Stimulated activated CD8-positive, alpha-beta memory T cell treated with anti-CD3 and anti-CD28 coated beads, Interleukin-15, amount 100 ng/mL, for 24 hours (primary cell): ENCODE results near the gene MTRFR.
"Not testable (repeated sequence)": the region's sequence is repeated elsewhere in the genome, so short reads cannot be mapped to it uniquely, and the experiment has no call there.

ENCODE experiments used
- DNase-seq: peaks from one replicate; pipeline ENCODE4 v3.0.0-alpha.2; 2020; ENCODE audit warnings: low read depth

Gene MTRFR

DNA sequence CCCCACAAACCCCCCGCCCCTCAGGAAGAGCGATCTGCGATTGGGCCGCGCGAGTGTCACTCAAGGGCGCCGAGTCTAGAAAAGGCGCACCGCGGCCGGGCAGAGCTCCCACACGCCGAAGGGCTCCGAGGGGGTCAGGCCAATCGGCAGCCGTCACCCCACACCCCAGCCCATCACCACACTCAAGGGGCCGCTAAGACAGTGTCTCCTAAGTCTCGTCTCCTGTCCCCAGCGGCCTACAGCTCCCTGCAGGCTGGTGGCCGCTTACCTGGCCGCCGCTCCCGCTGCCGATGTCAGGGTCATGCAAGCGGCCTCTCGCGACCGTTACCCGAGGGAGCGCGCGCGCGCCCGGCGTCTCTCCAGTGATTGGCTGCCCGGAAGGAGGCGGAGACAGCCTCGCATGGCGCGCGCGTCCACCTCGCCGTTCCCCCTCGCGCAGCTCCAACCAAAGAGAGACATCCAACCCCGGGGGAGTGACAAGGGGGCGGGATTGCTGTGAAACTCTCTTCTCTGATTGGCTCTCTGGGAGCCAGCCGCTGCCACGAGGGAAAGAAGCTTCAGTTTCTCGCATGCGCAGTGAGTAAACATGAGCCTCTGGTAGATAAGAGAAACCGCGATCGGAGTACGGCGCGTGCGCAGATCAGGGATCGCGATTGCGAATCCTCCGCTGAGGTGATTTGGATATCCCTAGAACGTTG, at the start of gene MTRFR, which contains the start of gene MPHOSPH9:
MTRFR (plus strand) TSS at position 630 of the 698 bp plus-strand sequence. CDS start 20,239 bp downstream, outside the sequence.
MPHOSPH9 (minus strand) TSS at position 335 of the 698 bp plus-strand sequence. CDS start 2,777 bp downstream, outside the sequence.
- DNase-seq = peak; percentile 96

DNA sequence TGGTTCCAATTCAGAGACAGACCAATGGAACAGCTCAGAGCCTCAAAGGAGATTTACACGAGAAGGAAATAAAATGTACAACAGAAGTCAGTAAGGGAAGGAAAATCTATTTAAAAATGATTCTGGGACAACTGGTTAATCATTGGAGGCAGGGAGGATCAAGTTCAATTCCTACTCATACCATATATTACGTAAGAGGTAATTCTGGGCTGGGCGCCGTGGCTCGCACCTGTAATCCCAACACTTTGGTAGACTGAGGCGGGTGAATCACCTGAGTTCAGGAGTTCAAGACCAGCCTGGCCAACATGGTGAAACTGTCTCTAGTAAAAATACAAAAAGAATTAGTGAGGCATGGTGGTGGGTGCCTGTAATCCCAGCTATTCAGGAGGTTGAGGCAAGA, 45.6 kb upstream of the MTRFR start:
- DNase-seq = no peak

DNA sequence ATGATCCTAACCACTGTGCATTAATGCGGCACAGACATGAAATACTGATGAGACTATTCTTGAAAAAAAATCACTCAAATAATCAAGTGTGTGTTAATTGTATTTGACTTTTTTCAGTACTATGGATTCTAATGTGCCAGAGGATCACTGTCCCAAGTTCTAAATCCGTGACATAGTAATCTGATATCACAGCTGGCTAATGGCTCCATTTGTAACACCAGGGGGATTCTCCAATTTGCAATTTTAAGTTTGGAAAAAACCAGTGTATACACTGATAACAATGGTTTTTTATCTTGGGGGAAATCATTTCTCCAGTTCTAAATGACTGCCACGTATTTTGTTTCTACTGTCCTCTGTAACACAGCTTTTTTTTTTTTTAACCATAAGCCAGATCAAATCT, 33.3 kb upstream of the MTRFR start:
- DNase-seq = no peak

DNA sequence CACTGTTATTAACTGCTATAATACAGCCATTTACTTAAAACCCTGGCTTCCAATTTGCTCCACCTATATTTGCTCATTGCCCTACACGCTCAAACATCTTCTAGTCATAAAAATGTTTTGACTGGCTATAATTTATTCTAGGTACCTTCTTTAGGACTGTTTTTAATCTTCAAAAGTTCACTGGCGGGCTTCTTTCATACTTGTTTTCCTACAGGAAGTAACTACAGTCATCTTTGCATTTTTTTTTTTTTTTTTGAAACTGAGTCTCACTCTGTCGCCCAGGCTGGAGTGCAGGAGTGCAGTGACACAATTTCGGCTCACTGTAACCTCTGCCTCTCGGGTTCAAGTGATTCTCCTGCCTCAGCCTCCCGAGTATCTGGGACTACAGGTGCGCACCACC, 32.8 kb upstream of the MTRFR start:
- no peak for DNase-seq

DNA sequence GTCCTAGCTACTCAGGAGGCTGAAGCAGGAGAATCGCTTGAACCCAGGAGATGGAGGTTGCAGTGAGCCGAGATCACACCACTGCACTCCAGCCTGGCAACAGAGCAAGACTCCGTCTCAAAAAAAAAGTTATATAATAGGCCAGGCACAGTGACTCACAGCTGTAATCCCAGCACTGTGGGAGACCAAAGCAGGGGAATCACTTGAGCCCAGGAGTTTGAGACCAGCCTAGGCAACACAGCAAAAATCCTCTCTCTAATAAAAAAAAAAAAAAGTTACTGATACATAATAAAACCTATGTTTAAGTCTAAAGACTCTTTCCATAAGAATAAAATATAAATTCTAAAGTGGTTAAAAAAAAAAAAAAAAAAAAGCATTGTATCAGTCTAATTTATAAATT, 26.4 kb upstream of the MTRFR start:
- not testable (repeated sequence) for DNase-seq

DNA sequence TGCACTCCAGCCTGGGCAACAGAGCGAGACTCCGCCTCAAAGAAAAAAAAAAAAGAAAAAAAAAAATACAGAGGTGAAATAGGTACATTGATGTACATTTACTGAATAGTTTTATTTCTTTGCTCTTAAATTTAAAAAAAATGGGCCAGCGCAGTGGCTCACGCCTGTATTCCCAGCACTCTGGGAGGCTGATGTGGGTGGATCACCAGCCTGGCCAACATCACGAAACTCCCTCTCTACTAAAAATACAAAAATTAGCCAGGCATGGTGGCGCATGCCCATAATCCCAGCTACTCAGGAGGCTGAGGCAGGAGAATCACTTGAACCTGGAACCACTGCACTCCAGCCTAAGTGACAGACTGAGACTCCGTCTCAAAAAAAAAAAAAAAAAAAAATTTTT, 25.4 kb upstream of the MTRFR start:
- DNase-seq = not testable (repeated sequence)

DNA sequence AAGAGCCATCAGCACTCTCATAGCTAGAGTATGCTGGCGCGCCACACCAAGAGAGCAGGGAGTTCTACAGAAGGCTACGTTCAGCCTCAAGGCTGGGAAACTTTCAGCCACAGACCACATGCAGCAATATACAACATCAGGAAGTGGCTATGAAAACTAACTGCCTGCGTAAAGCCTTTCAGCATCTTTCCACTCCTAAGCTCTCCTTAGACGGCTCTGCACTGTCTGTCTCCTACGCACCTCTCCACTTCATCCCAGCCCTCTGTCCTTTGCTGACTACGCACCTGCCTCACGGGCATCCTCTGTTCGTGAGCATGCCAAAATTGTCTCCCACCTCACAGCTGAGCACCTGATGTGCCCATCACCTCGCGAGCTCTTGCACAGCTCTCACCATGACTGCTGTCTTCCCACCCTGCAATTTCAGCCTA, 10.0 kb upstream of the MTRFR start:
- peak; percentile 6 for DNase-seq

DNA sequence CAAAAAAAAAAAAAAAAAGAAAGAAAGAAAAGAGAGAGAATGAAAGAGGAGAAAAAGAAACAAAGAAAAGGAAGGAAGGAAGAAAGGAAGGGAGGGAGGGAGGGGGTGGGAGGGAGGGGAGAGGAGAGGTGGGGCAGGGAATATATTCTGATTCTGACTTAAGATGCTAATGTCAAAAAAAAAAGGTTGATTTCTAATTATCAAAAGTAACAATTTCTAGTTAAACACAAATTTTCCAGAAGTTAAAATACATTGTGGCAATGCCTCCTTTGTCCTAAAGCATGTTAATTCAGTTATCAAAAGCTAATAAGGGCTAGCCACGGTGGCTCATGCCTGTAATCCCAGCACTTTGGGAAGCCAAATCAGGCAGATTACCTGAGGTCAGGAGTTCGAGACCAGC, 7.8 kb upstream of the MTRFR start:
- DNase-seq = no peak

DNA sequence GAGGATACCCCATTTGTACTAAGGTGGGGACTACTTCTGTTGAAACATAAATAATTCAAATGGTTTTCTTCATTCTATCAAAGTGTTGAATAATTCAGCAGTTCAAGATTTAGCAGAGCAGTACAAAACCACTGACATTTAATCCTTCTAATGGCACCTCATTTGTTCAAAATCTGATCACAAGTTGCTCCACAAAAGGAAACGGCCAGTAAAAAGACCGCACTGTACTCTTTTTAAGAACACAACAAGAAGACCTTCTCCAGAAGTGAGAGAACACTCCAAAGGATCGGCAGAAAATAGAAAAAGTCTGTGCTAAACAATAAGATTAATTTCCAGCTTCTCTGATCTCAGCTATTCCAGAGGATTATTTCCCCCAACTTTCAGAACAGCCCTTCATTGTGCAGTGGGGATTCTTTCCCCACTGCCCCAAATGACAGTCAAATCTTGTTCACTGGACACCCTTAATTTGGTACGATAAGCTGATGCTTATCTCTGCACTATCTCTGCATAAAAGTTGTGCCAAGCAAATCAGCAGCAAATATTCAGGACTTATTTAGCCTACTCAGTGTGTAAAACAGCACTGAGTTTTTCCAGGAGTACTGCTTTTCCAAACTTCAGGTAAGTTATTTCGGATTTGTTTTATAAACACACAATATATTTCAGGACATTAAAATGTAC, 5.5 kb upstream of the MTRFR start:
- DNase-seq = no peak

DNA sequence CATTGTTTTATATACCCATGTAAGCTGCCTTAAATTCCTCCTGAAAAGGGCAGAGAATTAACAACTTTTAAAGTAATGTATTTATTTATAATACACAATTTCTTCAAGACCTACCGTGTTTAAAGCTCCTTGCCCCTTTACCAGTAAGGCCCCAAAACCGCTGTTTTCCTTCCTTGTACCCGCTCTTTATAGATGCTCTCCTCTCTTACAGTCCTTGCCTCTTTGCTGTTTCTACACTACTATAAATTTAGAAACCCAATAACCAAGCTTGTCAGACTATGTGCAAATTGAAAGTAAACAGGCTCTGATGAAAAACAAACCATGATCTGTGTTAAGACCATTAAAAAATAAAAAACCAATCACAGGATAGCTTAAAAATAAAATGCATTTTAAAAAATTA, 4.2 kb upstream of the MTRFR start:
- no peak for DNase-seq

DNA sequence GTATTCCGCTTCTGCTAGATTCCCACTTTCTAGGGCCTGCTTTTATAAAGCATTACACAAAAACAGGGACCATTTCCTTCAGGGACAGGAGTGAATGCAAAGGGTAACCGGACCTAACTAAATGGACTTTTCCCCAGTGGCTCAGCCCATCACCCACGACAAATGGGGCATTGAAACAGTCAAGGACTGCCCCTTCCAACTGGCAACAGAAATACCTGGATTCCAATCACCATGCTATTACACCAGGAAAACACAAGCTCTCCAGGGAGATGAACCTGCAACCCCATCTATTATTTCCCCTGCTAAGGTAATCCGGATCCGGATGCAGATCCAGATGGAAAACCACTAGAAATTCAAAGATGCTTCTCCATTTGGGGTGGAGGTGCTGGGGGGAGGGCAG, 1.3 kb upstream of the MTRFR start:
- DNase-seq = no peak

DNA sequence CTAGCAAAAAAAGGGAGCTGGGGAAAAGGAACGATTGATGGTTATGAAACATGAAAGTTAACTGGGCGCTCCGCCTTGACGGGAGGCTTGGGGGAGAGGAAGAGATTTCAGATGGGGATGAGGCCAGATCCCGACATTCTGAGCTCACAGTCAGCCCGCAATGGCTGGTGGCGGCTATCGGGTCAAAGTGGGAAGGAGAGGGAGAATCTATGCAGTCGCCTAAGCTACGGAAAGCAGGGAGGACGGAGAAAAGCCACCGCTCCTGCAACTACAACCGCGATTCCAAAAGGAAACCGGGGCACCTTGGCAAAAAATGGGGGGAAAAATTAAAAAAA, 797 bp upstream of the MTRFR start:
- DNase-seq = no peak

DNA sequence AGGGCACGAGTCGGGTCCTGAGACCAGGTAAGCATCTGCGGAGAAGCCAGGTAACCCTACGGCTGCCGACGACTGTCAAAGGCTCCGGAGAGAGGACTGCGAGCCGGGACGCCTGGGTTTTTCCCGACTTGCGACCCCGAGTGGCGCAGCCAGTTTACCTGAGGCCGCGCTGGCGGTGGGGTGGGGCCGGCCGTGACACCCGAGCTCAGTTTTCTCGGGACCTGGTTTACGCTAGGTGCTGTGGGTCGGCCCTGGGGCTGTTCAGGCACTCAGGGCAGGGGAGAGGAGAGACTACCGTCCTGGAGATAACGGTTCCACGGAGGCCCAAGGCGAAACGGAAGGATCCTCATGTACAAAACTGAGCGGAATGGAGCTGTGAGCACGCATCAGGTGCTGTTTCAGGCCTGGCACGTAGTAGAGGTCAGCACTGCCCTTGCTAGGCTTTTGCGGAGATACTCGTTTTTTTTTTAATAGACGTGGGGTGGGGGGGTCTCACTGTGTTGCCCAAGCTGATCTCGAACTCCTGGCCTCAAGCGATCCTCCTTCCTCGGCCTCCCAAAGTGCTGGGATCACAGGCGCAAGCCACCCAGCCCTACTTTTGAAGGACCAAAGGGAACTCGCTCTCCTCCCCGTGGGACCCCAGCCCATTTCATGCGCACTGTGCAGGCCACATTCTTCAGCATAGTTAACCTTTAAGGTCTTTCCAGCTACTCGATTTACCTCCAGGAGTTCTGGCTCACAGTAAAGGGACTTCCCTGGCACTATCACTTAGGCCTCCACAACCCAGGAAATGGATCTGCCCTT, 471 bp downstream of the MTRFR start:
- DNase-seq = no peak

DNA sequence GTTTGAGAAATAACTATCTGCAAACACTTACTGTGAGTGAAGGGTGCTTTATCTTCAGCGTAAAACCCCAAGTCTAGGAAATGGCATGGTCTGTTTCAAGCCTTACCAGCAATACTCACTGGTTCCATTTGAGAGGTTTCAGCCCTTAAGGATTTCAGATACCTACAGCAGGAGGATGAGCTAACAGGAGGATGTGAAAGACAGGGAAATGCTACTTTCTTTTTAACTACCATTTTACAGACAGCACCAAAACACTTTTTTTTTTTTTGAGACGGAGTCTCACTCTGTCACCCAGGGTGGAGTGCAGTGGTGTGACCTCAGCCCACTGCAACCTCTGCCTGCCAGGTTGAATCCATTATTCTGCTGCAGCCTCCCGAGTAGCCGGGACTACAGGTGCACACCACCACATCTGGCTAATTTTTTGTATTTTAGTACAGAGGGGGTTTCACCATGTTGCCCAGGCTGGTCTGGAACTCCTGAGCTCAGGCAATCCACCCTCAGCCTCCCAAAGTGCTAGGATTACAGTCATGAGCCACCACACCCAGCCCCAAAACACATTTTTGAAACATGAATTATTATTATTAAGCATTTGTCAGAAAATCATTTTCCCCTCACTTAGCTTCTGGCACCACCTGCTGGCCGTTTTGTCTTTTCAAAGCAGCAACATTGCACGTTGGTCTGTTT, 4.6 kb downstream of the MTRFR start:
- DNase-seq = peak; percentile 30

DNA sequence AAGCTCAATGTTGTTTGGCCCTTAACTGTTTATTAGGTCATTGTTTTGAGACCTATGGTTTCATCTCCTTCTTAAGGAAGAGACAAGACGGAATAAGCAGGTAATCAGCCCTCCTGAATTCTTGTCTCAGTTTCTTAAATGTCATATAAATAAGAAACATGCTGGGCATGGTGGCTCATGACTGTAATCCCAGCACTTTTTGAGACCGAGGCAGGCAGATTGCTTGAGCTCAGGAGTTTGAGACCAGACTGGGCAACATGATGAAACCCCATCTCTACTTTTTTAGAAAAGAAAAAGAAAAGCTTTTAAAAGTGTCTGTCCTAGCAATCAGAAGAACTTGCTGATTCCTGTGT, 5.1 kb downstream of the MTRFR start:
- no peak for DNase-seq

DNA sequence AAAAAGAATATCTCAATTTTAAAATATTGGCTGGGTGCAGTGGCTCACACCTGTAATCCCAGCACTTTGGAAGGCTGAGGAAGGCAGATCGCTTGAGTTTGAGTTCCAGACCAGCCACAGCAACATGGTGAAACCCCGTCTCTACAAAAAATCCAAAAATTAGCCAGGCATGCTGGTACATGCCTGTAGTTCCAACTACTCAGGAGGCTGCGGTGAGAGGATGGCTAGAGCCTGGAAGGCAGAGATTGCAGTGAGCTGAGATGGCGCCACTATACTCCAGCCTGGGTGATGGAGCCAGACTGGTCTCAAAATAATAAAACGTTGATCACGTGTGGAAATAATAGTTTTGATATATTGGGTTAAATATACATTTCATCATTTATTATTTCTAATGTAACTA, 5.7 kb downstream of the MTRFR start:
- no peak for DNase-seq

DNA sequence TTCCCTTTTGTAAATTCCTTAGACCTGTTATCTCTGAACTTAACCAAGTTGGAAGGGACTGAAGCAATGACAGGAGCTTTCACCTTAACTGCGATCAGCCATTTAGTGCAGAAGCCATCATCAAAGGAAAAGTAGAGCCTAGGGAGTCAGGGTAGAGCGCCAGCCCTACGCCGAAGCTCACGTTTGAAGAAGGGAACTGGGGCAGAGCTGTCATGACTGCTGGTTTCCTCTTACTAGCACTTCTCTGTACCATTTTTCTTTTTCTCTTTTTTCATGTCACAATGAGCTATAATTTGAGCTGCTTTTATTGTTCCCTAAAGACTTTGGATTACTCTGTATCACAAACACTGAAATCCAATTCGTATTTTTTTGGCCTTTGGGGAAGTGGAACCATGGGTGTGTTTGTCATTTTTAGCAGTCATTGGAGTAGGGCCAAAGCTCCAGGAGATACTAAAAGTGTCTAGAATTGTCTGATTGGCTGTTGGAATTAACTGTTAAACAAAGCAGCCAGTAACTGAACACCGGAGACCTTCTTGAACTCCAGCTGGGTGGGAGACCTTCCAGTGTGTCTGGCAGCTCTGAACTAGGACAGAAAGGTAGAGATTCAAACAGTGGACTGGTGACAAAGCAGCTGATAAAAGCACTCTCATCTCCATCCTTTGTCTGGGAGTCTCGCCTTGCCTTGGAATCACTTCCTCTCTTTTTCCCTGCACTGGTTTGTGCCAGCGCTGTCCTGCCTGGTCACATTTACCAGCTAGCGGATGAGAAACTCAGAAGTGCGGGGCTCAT, 9.1 kb downstream of the MTRFR start:
- DNase-seq = no peak

DNA sequence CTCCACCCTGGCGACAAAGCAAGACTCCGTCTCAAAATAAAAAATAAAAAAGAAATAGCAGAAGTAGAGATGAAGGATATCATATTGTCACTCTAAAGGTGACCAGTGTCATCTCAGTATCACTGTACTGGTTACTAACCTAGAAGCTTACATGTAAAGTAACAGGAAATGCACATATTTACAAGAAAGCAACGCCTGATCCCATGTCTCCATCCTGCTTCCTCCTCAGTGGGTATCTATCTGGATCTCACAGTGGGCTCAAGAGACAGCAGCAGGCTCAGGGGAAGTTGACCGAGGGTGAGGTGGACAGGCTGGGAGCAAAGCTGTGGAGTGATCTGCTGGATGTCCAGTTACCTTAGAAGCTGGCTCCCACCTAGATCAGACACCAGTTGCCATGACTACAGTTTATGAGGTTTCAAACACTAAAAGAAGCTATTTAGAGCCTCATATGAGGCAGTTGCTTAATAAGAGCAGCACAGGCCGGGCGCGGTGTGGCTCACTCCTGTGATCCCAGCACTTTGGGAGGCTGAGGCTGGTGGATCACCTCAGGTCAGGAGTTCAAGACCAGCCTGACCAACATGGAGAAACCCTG, 10.5 kb downstream of the MTRFR start:
- DNase-seq = no peak

DNA sequence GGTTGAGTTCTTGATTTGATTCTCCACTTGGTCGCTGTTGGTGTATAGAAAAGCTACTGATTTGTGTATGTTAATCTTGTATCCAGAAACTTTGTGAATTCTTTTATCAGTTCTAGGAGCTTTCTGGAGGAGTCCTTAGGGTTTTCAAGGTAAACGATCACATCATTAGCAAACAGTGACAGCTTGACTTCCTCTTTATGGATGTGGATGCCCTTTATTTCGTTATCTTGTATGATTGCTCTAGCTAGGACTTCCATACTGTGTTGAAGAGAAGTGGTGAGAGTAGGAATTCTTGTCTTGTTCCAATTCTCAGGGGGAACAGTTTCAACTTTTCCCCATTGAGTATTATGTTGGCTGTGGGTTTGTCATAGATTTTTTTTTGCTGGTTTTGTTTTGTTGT, 12.4 kb downstream of the MTRFR start:
- no peak for DNase-seq

DNA sequence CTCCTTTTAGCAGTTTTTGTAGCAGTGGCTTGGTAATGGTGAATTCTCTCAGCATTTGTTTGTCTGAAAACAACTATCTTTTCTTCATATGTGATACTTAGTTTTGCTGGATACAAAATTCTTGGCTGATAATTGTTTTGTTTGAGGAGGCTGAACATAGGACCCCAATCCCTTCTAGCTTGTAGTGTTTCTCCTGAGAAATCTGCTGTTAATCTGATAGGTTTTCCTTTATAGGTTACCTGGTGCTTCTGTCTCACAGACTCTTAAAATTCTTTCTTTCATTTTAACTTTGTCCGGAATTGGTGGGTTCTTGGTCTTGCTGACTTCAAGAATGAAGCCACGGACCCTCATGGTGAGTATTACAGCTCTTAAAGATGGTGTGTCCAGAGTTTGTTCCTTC, 14.9 kb downstream of the MTRFR start:
- not testable (repeated sequence) for DNase-seq
